ENCODE results near the gene KNDC1. TPM values are rescaled to one million over a fixed set of nuclear protein-coding genes. Genes with fewer than 3 reads are reported as not detected.
"Not testable (repeated sequence)": the region's sequence is repeated elsewhere in the genome, so short reads cannot be mapped to it uniquely, and the experiment has no call there.

Gene KNDC1
- total and polyA plus RNA-seq, 10 donors, result 0.05 to 3.5 (median 1.0) TPM

DNA sequence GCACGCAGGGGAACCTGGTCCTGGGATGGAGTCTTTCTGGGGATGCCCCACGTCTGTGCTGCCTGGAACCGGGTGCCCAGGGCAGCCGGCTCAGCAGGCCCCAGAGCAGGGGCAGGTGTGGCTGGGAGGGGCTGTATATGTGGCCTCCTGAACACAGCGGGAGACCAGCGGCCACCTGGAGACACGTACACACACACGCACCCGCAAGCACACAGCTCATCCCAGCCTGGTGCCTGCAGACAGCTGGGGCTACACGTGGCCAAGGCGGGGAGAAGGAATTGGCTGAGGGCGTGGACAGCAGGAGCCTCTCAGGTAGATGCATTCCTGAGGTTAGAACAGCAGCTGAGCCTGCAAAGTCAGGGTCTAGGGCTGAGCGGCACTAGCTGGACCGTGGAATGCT, 102.7 kb downstream of the KNDC1 start:
- peak; percentile 89 for DNase-seq
- intact Hi-C loops (cut with DNase I; ENCODE audit: low total_unique reads), result no loop called here
- WGBS, 5 donors, result 86 to 89% (median 87%) methylated on average over 13 to 14 of the region's 14 CpGs
- H3K27ac ChIP-seq, result peak overlapping the region in 5 of 8 donors; percentile 41 to 96 (median 94)
- no peaks in the 10 kb centered on the region for H3K9me3 ChIP-seq
- H3K36me3 ChIP-seq, result peaks cover 0 to 37% (median 11%) of the 10 kb centered on the region in 6 donors
- H3K4me3 ChIP-seq, result peak overlapping the region in 1 of 8 donors; percentile 83
- H3K27me3 ChIP-seq (replicated peaks in 1 of 7), result no peaks in the 10 kb centered on the region
- peak in 1 of 3 donors; percentile 68 for TF ChIP-seq POLR2AphosphoS5 (IDR thresholded peaks at IDR 0.05)
- TF ChIP-seq, protein P1, sequence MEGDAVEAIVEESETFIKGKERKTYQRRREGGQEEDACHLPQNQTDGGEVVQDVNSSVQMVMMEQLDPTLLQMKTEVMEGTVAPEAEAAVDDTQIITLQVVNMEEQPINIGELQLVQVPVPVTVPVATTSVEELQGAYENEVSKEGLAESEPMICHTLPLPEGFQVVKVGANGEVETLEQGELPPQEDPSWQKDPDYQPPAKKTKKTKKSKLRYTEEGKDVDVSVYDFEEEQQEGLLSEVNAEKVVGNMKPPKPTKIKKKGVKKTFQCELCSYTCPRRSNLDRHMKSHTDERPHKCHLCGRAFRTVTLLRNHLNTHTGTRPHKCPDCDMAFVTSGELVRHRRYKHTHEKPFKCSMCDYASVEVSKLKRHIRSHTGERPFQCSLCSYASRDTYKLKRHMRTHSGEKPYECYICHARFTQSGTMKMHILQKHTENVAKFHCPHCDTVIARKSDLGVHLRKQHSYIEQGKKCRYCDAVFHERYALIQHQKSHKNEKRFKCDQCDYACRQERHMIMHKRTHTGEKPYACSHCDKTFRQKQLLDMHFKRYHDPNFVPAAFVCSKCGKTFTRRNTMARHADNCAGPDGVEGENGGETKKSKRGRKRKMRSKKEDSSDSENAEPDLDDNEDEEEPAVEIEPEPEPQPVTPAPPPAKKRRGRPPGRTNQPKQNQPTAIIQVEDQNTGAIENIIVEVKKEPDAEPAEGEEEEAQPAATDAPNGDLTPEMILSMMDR (IDR thresholded peaks at IDR 0.05 in 8 of 11, conservative IDR thresholded peaks at IDR 0.05 in 3 of 11), result no peak
- peaks cover 23 to 80% (median 59%) of the 10 kb centered on the region in 6 donors for H3K4me1 ChIP-seq

DNA sequence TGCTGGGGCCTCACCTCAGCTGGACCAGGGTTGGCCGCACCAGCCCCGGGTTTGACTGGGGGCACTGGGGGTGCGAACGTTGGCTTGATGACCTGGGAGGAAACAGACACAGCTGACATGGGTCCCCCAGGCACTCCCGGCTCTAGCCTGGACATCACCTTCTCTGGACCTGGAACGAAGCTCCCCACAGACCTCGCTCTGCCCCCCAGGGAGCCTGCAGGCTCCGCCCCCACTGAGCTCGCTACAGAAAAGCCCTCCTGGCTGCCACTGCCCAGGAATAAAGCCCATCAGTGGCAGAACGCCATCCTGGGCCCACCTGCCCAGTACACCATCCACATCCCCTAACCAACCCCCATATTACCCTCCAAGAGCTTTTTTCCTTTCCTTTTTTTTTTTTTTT, 103.7 kb downstream of the KNDC1 start:
- WGBS, 5 donors, result 85 to 93% (median 89%) methylated on average over 4 to 10 of the region's 10 CpGs
- intact Hi-C loops (cut with DNase I; ENCODE audit: low total_unique reads), result no loop called here
- DNase-seq, result no peak

DNA sequence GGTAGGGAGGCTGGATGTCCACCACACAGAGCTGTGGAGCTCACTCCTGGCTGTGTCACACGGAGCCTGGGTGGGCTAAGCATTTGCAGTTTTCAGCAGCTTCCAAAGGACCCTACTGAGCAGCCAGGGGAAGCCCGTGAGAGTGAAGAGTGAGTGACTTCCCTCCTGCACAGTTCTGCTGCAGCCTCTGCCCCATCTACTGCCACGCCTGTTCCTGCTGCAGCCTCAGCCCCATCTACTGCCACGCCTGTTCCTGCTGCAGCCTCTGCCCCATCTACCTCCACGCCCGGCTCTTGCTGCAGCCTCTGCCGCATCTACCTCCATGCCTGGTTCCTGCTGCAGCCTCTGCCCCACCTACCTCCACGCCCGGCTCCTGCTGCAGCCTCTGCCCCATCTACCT, 104.4 kb downstream of the KNDC1 start:
- peak overlapping the region in 4 of 8 donors; percentile 15 to 65 (median 46) for H3K27ac ChIP-seq
- peaks cover 5 to 62% (median 41%) of the 10 kb centered on the region in 6 donors for H3K4me1 ChIP-seq
- 40 to 59% (median 52%) methylated on average over 6 to 9 of the region's 9 CpGs for WGBS, 5 donors
- peak overlapping the region in 1 of 8 donors; percentile 2 for H3K4me3 ChIP-seq
- DNase-seq, result no peak
- H3K9me3 ChIP-seq, result no peaks in the 10 kb centered on the region
- TF ChIP-seq POLR2A (IDR thresholded peaks at IDR 0.05), result no peak
- TF ChIP-seq POLR2AphosphoS5 (IDR thresholded peaks at IDR 0.05), result peak in 1 of 3 donors; percentile 31
- H3K36me3 ChIP-seq, result peaks cover 0 to 55% (median 29%) of the 10 kb centered on the region in 6 donors
- no peaks in the 10 kb centered on the region for H3K27me3 ChIP-seq (replicated peaks in 1 of 7)
- intact Hi-C loops (cut with DNase I; ENCODE audit: low total_unique reads), result no loop called here

More for the DNA sequence above, 103.7 kb downstream of the KNDC1 start:
- Histone ChIP-seq H3K9me3 (no peaks in the 10 kb centered on the region), H3K27me3 (replicated peaks in 1 of 7) (no peaks in the 10 kb centered on the region), H3K27ac (no peak overlapping the region), H3K36me3 (peaks cover 0 to 47% (median 21%) of the 10 kb centered on the region in 6 donors), H3K4me1 (peaks cover 13 to 70% (median 49%) of the 10 kb centered on the region in 6 donors), H3K4me3 (no peak overlapping the region)
- TF ChIP-seq POLR2AphosphoS5 (IDR thresholded peaks at IDR 0.05), result peak in 1 of 3 donors; percentile 30
- TF ChIP-seq, protein P1 (IDR thresholded peaks at IDR 0.05 in 8 of 11, conservative IDR thresholded peaks at IDR 0.05 in 3 of 11), result no peak

DNA sequence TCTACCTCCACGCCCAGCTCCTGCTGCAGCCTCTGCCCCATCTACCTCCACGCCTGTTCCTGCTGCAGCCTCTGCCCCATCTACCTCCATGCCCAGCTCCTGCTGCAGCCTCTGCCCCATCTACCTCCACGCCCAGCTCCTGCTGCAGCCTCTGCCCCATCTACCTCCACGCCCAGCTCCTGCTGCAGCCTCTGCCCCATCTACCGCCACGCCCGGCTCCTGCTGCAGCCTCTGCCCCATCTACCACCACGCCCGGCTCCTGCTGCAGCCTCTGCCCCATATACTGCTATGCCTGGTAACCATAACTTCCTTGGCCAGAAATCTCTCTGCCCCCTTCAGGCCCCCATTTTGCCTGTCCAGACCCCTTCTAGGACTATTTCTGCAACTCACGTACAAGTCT, 105.0 kb downstream of the KNDC1 start:
- H3K27me3 ChIP-seq (replicated peaks in 1 of 7); intact Hi-C loops (cut with DNase I; ENCODE audit: low total_unique reads); H3K4me3 ChIP-seq; DNase-seq; H3K9me3 ChIP-seq: not testable (repeated sequence)
- WGBS, 5 donors, result 69 to 89% (median 86%) methylated on average over 9 to 10 of the region's 10 CpGs
- H3K36me3 ChIP-seq, result peaks cover 0 to 61% (median 35%) of the 10 kb centered on the region in 6 donors
- peaks cover 0 to 56% (median 35%) of the 10 kb centered on the region in 6 donors for H3K4me1 ChIP-seq
- H3K27ac ChIP-seq, result peak overlapping the region in 2 of 8 donors; percentile 23 to 65

DNA sequence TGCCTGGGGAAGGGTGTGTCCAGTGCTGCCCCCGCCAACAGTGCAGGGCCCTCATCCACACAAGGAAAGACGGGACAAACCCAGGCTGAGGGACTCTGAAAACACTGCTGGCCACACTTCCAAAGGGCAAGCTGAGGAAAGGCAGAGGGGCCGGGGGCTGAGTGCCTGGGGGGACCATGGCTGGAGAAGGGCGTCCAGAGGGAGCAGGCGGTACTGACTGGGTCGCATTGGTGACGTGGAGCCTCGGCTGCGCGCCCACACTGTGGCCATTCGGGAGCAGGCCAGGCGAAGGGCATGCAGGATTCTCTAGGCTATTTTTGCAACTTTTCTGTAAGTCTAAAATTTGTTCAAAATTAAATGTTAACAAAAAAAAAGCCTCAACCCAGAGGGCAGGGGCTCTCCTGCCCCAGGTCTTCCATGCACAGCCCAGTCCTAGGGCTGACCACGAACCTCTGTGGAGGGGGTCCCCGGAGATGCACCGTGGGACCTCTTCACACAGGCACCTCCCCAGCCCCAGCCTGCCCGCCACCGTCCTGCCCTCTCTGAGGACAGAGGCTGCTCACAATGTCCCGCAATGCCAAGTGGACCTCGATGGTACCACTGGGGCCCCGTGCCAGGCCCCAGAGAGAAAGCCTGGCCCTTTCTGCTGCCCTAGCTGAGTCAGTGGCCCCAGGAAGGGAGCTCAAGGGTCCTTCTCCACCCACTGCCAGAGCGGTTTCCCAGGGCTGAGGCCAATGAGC, 106.2 kb downstream of the KNDC1 start:
- DNase-seq, result no peak
- WGBS, 5 donors, result 89 to 94% (median 93%) methylated on average over 18 to 21 of the region's 21 CpGs
- TF ChIP-seq POLR2A (IDR thresholded peaks at IDR 0.05) (no peak), POLR2AphosphoS5 (IDR thresholded peaks at IDR 0.05) (peak in 1 of 3 donors; percentile 14)
- TF ChIP-seq, protein P1 (IDR thresholded peaks at IDR 0.05 in 8 of 11, conservative IDR thresholded peaks at IDR 0.05 in 3 of 11), result no peak
- H3K4me1 ChIP-seq, result peaks cover 0 to 45% (median 24%) of the 10 kb centered on the region in 6 donors
- no peak overlapping the region for H3K27ac ChIP-seq
- intact Hi-C loops (cut with DNase I; ENCODE audit: low total_unique reads), result no loop called here
- H3K36me3 ChIP-seq, result peaks cover 0 to 73% (median 46%) of the 10 kb centered on the region in 6 donors
- H3K4me3 ChIP-seq, result no peak overlapping the region
- H3K9me3 ChIP-seq, result no peaks in the 10 kb centered on the region
- H3K27me3 ChIP-seq (replicated peaks in 1 of 7), result no peaks in the 10 kb centered on the region
